K562 (cell line): ENCODE data around the gene TMEM217. TPM values are rescaled to one million over a fixed set of nuclear protein-coding genes. Genes with fewer than 3 reads are reported as not detected.

ENCODE experiments used
- ATF7 ChIP-seq: fragments of 450-650 bp; IDR thresholded peaks from 2 replicates; pipeline ENCODE4 v1.7.1; 2014; ENCODE audit warnings: mild to moderate bottlenecking, moderate library complexity
- EP300 ChIP-seq: IDR thresholded peaks from 2 replicates; pipeline ENCODE4 v1.6.1; 2012; ENCODE audit warnings: low read length, improper control_type of control experiment
- FOXJ3 ChIP-seq: sonication (generic); formaldehyde crosslinking; IDR thresholded peaks from 2 replicates; pipeline ENCODE4 v1.4.0; 2020; ENCODE audit warnings: mild to moderate bottlenecking, missing genetic modification reagents
- GMEB1 ChIP-seq: fragments of 250-450 bp; sonication (Bioruptor Pico); IDR thresholded peaks from 2 replicates; pipeline ENCODE4 v1.4.0; 2020; ENCODE audit warnings: mild to moderate bottlenecking
- KLF6 ChIP-seq: fragments of 250-450 bp; sonication (Bioruptor Pico); IDR thresholded peaks from 2 replicates; pipeline ENCODE4 v1.4.0; 2020; ENCODE audit warnings: mild to moderate bottlenecking, moderate library complexity, borderline replicate concordance
- NEUROD1 ChIP-seq: fragments of 150-350 bp; IDR thresholded peaks from 2 replicates; pipeline ENCODE4 v1.6.1; 2014; ENCODE audit warnings: borderline replicate concordance, low read length, low read depth; ENCODE audit not compliant: partially characterized antibody
- SP2 ChIP-seq: IDR thresholded peaks from 2 replicates; pipeline ENCODE4 v1.6.1; 2011; ENCODE audit warnings: mild to moderate bottlenecking, low read depth, low read length, moderate library complexity; ENCODE audit not compliant: poor library complexity, severe bottlenecking; ENCODE audit errors: extremely low read depth
- SPI1 ChIP-seq: IDR thresholded peaks from 2 replicates; pipeline ENCODE4 v1.6.1; 2011; ENCODE audit warnings: low read depth, low read length, control low read depth, borderline replicate concordance
- SRSF1 ChIP-seq: fragments of 200-400 bp; formaldehyde crosslinking; IDR thresholded peaks from 2 replicates; pipeline ENCODE4 v1.6.1; 2017; ENCODE audit warnings: mild to moderate bottlenecking, low read depth, low read length, moderate library complexity
- THRB ChIP-seq: fragments of 450-650 bp; formaldehyde crosslinking; conservative IDR thresholded peaks from 2 replicates; pipeline ENCODE4 v1.4.0; 2022; ENCODE audit warnings: mild to moderate bottlenecking, missing genetic modification characterization
- TOE1 ChIP-seq, 2 experiments: fragments of 450-650 bp in 1 of 2; sonication (generic) in 1 of 2; formaldehyde crosslinking in 1 of 2; IDR thresholded peaks; 2 replicates each; pipeline versions ENCODE4 v1.7.1 to v1.8.0; 2016 to 2022; ENCODE audit warnings: borderline replicate concordance in 2 of 2, mild to moderate bottlenecking in 2 of 2, antibody characterized with exemption in 1 of 2, inconsistent platforms in 1 of 2, low read depth in 1 of 2, missing genetic modification reagents in 1 of 2, moderate library complexity in 1 of 2
- YY1 ChIP-seq, 3 experiments: IDR thresholded peaks; 2 replicates each; pipeline ENCODE4 v1.6.1; 2011; ENCODE audit warnings: low read length in 2 of 3, mild to moderate bottlenecking in 2 of 3, moderate library complexity in 2 of 3, borderline replicate concordance in 1 of 3, control low read depth in 1 of 3, low read depth in 1 of 3; ENCODE audit not compliant: insufficient read depth in 3 of 3, insufficient replicate concordance in 2 of 3, control insufficient read depth in 1 of 3, insufficient read length in 1 of 3; ENCODE audit errors: extremely low read depth in 1 of 3
- ZBTB11 ChIP-seq, 3 experiments: fragments of 200-800 bp in 1 of 3; fragments of 250-450 bp in 1 of 3; fragments of 450-650 bp in 1 of 3; sonication (Bioruptor Pico) in 1 of 3; sonication (Bioruptor generic) in 1 of 3; formaldehyde crosslinking in 1 of 3; IDR thresholded peaks; 2 replicates each; pipeline versions ENCODE4 v1.6.1 to v1.8.0; 2016 to 2022; ENCODE audit warnings: mild to moderate bottlenecking in 2 of 3, missing genetic modification characterization in 2 of 3, missing compliant biosample characterization in 1 of 3, moderate library complexity in 1 of 3
- ZNF23 ChIP-seq: fragments of 250-450 bp; sonication (Bioruptor Pico); IDR thresholded peaks from 2 replicates; pipeline ENCODE4 v1.4.0; 2020; ENCODE audit warnings: mild to moderate bottlenecking
- ZNF354B ChIP-seq: fragments of 250-450 bp; sonication (Bioruptor Pico); IDR thresholded peaks from 2 replicates; pipeline ENCODE4 v1.4.0; 2020
- ZNF655 ChIP-seq: fragments of 250-450 bp; sonication (Bioruptor Pico); IDR thresholded peaks from 2 replicates; pipeline ENCODE4 v1.5.0; 2021
- ZSCAN32 ChIP-seq: fragments of 450-650 bp; formaldehyde crosslinking; IDR thresholded peaks from 2 replicates; pipeline ENCODE4 v1.4.0; 2020; ENCODE audit warnings: mild to moderate bottlenecking, moderate library complexity
- polyA plus RNA-seq, 8 experiments: library from polyadenylated mRNA; depleted of rRNA in 4 of 8; stranded (reverse) in 5 of 8; unstranded in 3 of 8; fragments of >200 nt; fragmentation: Nextera tagmentation in 2 of 8; fragmentation: Illumina TruSeq in 1 of 8; extraction: Ambion mirVana in 2 of 8; extraction: Trizol in 1 of 8; gene quantifications; 2 replicates each; pipeline versions ENCODE4 v1.2.1 to v1.2.3, GENCODE V29; 2011 to 2014; ENCODE audit warnings: inconsistent platforms in 1 of 8, missing spikeins in 1 of 8
- total RNA-seq, 7 experiments: library from RNA; depleted of rRNA in 6 of 7; stranded (reverse); fragments of >200 nt in 6 of 7; fragmentation: Illumina TruSeq in 2 of 7; extraction: Trizol in 2 of 7; gene quantifications; 2 replicates each; pipeline versions ENCODE4 v1.2.1 to v1.2.3, GENCODE V29; 2011 to 2021; ENCODE audit warnings: low replicate concordance in 1 of 7

TMEM217 gene
- total and polyA plus RNA-seq, 9 of the 15 experiments (the other 6 are each of a cell fraction or from before 2014, with no cell fraction given): 1.3 to 8.0 (median 1.9) TPM

- peak; percentile 45; the same call in 1 of the 2 replicates for TF ChIP-seq GMEB1 (CRISPR knock-in tag)
- peak; percentile 83 for TF ChIP-seq ATF7
- TF ChIP-seq EP300: no peak
- TF ChIP-seq ZSCAN32 (CRISPR knock-in tag): 0 out of 2 replicates have a peak, but pooled peaks have one; percentile 10
- 0 out of 2 replicates have a peak, but pooled peaks have one; percentile 3 for TF ChIP-seq THRB
- peak; percentile 34 for TF ChIP-seq SP2
- 0 out of 2 replicates have a peak, but pooled peaks have one; percentile 56 for TF ChIP-seq TOE1 (IDR thresholded peaks at IDR 0.05; ENCODE audit: borderline replicate concordance)
- TF ChIP-seq TOE1 (CRISPR knock-in tag; IDR thresholded peaks at IDR 0.05; ENCODE audit: borderline replicate concordance, low read depth): 0 out of 2 replicates have a peak, but pooled peaks have one; percentile 33
- TF ChIP-seq ZBTB11 (CRISPR knock-in tag; IDR thresholded peaks at IDR 0.05): 0 out of 6 replicates have a peak, but pooled peaks of 1 of the 3 experiments have one; percentile 4
- TF ChIP-seq ZNF655 (CRISPR knock-in tag): no peak
- no peak for TF ChIP-seq SRSF1
- no peak for TF ChIP-seq KLF6 (CRISPR knock-in tag)
- TF ChIP-seq ZNF23 (CRISPR knock-in tag): no peak
- TF ChIP-seq ZNF354B (CRISPR knock-in tag): no peak
- TF ChIP-seq NEUROD1: peak; percentile 97
- no peak for TF ChIP-seq FOXJ3 (CRISPR knock-in tag)
- no peak for TF ChIP-seq SPI1
- peak; percentile 98 to 100 (median 99) for TF ChIP-seq YY1 (IDR thresholded peaks at IDR 0.05; ENCODE audit: borderline replicate concordance in 1 of 3, control insufficient read depth in 1 of 3, extremely low read depth in 1 of 3, insufficient read depth in 3 of 3, insufficient read length in 1 of 3, insufficient replicate concordance in 2 of 3, low read depth in 1 of 3, low read length in 2 of 3)
Observed at GRCh38 chr6:37257634-37258404, at the start of gene TMEM217, which contains the start of gene TBC1D22B (continued).
